K562 (cell line): Measurements from ENCODE around the gene TRDMT1. TPM values are rescaled to one million over a fixed set of nuclear protein-coding genes. Genes with fewer than 3 reads are reported as not detected.

ENCODE experiments used
- ATAC-seq: fragments of 200-7000 bp; cut with Tn5 transposase; 3 replicates; pipeline ENCODE4 v1.9.1; 2020; ENCODE audit warnings: moderate library complexity
- BruUV-seq: library from RNA; stranded (reverse); fragments of 400-500 nt; replicated peaks from 2 replicates; lab custom pipeline; 2021; lab: Mats Ljungman, UMichigan
- CTCF ChIA-PET: fragments of 300-600 bp; formaldehyde crosslinking; extraction: SDS; loops from one replicate; lab custom pipeline; 2021; ENCODE audit warnings: low intra/inter-chr PET ratio; lab: Yijun Ruan, JAX
- POLR2A ChIA-PET: fragments of 300-600, 350-650 bp; sonication (Branson Sonifier 250); formaldehyde crosslinking; extraction: SDS; loops from one replicate; lab custom pipeline; 2021; ENCODE audit warnings: antibody characterized with exemption, inconsistent platforms; lab: Yijun Ruan, JAX
- DNase-seq, 4 experiments: peaks; one replicate each; pipeline versions ENCODE4 v3.0.0 to v3.0.0-alpha.2; 2011 to 2018; ENCODE audit warnings: low spot score in 3 of 4, mixed read lengths in 3 of 4; ENCODE audit errors: extremely low read depth in 1 of 4
- FAIRE-seq: peaks from 2 replicates; lab custom pipeline; 2011; peaks lifted over from hg19 to GRCh38; lab: Jason Lieb, UNC
- H2AFZ ChIP-seq: 2 replicates; pipeline ENCODE4 v1.6.0; 2011; ENCODE audit warnings: low read depth, low read length, control low read depth, inconsistent platforms
- H3K27ac ChIP-seq: fragments of 200-600 bp; 3 replicates; pipeline ENCODE4 v1.8.0; 2011; ENCODE audit warnings: low read depth, mild to moderate bottlenecking, control low read depth, inconsistent platforms, low read length, moderate library complexity, mixed read lengths; ENCODE audit errors: extremely low read depth
- H3K27me3 ChIP-seq, 2 experiments: fragments of 300-600 bp in 1 of 2; 2 replicates in 1 of 2; 3 replicates in 1 of 2; pipeline versions ENCODE4 v1.6.0 to v1.8.0; 2011; ENCODE audit warnings: inconsistent platforms in 2 of 2, low read length in 2 of 2, mild to moderate bottlenecking in 1 of 2, mixed read lengths in 1 of 2, moderate library complexity in 1 of 2; ENCODE audit not compliant: control insufficient read depth in 2 of 2, insufficient read depth in 2 of 2
- H3K36me3 ChIP-seq: fragments of 300-600 bp; 3 replicates; pipeline ENCODE4 v1.8.0; 2011; ENCODE audit warnings: mild to moderate bottlenecking, low read length, inconsistent platforms; ENCODE audit not compliant: control insufficient read depth, insufficient read depth
- H3K4me1 ChIP-seq, 2 experiments: fragments of 200-600 bp in 1 of 2; replicated peaks in 1 of 2; 2 replicates in 1 of 2; 3 replicates in 1 of 2; pipeline versions ENCODE4 v1.5.1 to v1.8.0; 2011; ENCODE audit warnings: inconsistent platforms in 2 of 2, low read length in 2 of 2, mild to moderate bottlenecking in 1 of 2, mixed read lengths in 1 of 2, moderate library complexity in 1 of 2; ENCODE audit not compliant: control insufficient read depth in 2 of 2, insufficient read depth in 2 of 2
- H3K4me2 ChIP-seq: 2 replicates; pipeline ENCODE4 v1.6.1; 2011; ENCODE audit warnings: low read length, control low read depth, inconsistent platforms, mixed read lengths; ENCODE audit not compliant: insufficient read depth
- H3K4me3 ChIP-seq: fragments of 200-600 bp; sonication (generic), shearing (Covaris generic); 2 replicates; pipeline ENCODE4 v1.5.1; 2016; ENCODE audit warnings: control low read depth, inconsistent platforms
- H3K79me2 ChIP-seq: fragments of 200-600 bp; 3 replicates; pipeline ENCODE4 v1.8.0; 2011; ENCODE audit warnings: low read length, inconsistent platforms; ENCODE audit not compliant: control insufficient read depth, insufficient read depth
- H3K9ac ChIP-seq, 2 experiments: 2 replicates each; pipeline versions ENCODE4 v1.6.0 to v1.6.1; 2011; ENCODE audit warnings: low read depth in 2 of 2, low read length in 2 of 2, control low read depth in 1 of 2, inconsistent platforms in 1 of 2, mild to moderate bottlenecking in 1 of 2, mixed read lengths in 1 of 2; ENCODE audit not compliant: insufficient read depth in 1 of 2
- H3K9me1 ChIP-seq: one replicate; pipeline ENCODE4 v1.6.0; 2011; ENCODE audit warnings: inconsistent platforms, mild to moderate bottlenecking, low read length, moderate library complexity; ENCODE audit not compliant: control insufficient read depth, insufficient read depth
- H3K9me3 ChIP-seq: replicated peaks from 2 replicates; pipeline ENCODE4 v1.5.1; 2011; ENCODE audit warnings: low read depth, low read length, inconsistent platforms; ENCODE audit not compliant: control insufficient read depth, insufficient read depth
- H4K20me1 ChIP-seq: replicated peaks from 2 replicates; pipeline ENCODE4 v1.6.1; 2011; ENCODE audit warnings: low read length, inconsistent platforms, mixed read lengths; ENCODE audit not compliant: control insufficient read depth, insufficient read depth
- ARID1B ChIP-seq: fragments of 450-650 bp; IDR thresholded peaks from 2 replicates; pipeline ENCODE4 v1.6.1; 2016; ENCODE audit warnings: antibody characterized with exemption, mild to moderate bottlenecking, inconsistent platforms
- ATF3 ChIP-seq, 2 experiments: fragments of 450-650 bp in 1 of 2; sonication (generic) in 1 of 2; formaldehyde crosslinking in 1 of 2; IDR thresholded peaks in 1 of 2; conservative IDR thresholded peaks in 1 of 2; 2 replicates each; pipeline versions ENCODE4 v1.6.1 to v1.8.1; 2016 to 2023; ENCODE audit warnings: mild to moderate bottlenecking in 2 of 2, moderate library complexity in 2 of 2, inconsistent platforms in 1 of 2, missing genetic modification reagents in 1 of 2
- CBFA2T3 ChIP-seq: fragments of 450-650 bp; IDR thresholded peaks from 2 replicates; pipeline ENCODE4 v1.6.1; 2017
- FOSL1 ChIP-seq: fragments of 200-800 bp; sonication (Bioruptor generic); conservative IDR thresholded peaks from 2 replicates; pipeline ENCODE4 v1.6.1; 2016; ENCODE audit warnings: missing genetic modification characterization, missing compliant biosample characterization
- HIVEP1 ChIP-seq: fragments of 250-450 bp; sonication (Bioruptor Pico); IDR thresholded peaks from 2 replicates; pipeline ENCODE4 v1.4.0; 2020; ENCODE audit warnings: mild to moderate bottlenecking
- JUND ChIP-seq, 2 experiments: IDR thresholded peaks; 2 replicates in 1 of 2; 3 replicates in 1 of 2; pipeline ENCODE4 v1.6.1; 2011; ENCODE audit warnings: borderline replicate concordance in 2 of 2, low read depth in 2 of 2, low read length in 2 of 2, improper control_type of control experiment in 1 of 2, missing biosample characterization in 1 of 2, missing genetic modification characterization in 1 of 2, missing genetic modification reagents in 1 of 2
- KDM1A ChIP-seq, 2 experiments: fragments of 450-650 bp; IDR thresholded peaks; 2 replicates each; pipeline ENCODE4 v1.6.1; 2016; ENCODE audit warnings: mild to moderate bottlenecking in 2 of 2
- RBBP5 ChIP-seq: fragments of 200-600 bp; sonication (generic); IDR thresholded peaks from 2 replicates; pipeline ENCODE4 v1.6.1; 2012; ENCODE audit warnings: borderline replicate concordance, mild to moderate bottlenecking, low read length, control low read depth, inconsistent platforms; ENCODE audit not compliant: insufficient read depth, poor library complexity, severe bottlenecking
- TCF3 ChIP-seq: sonication (generic); formaldehyde crosslinking; IDR thresholded peaks from 2 replicates; pipeline ENCODE4 v1.4.0; 2020; ENCODE audit warnings: mild to moderate bottlenecking, missing genetic modification reagents
- ZNF263 ChIP-seq: sonication (generic); formaldehyde crosslinking; IDR thresholded peaks from 2 replicates; pipeline ENCODE4 v1.8.0; 2022; ENCODE audit warnings: mild to moderate bottlenecking, missing genetic modification reagents, borderline replicate concordance
- ZNF551 ChIP-seq: fragments of 250-450 bp; sonication (Bioruptor Pico); IDR thresholded peaks from 2 replicates; pipeline ENCODE4 v1.5.0; 2021; ENCODE audit warnings: mild to moderate bottlenecking, moderate library complexity
- ZNF655 ChIP-seq: fragments of 250-450 bp; sonication (Bioruptor Pico); IDR thresholded peaks from 2 replicates; pipeline ENCODE4 v1.5.0; 2021
- WGBS: fragments of 100-300 bp; shearing (Covaris generic); methylation state at CpG from one replicate; pipeline ENCODE4 v1.1.6; 2016; ENCODE audit warnings: low coverage, mixed read lengths; ENCODE audit not compliant: insufficient coverage; ENCODE audit errors: missing lambda C conversion rate; 5-methylcytosine and 5-hydroxymethylcytosine counted together
- in situ Hi-C: fragments of 300-500 bp; cut with MboI; formaldehyde crosslinking; loops from 4 replicates; pipeline ENCODE4 v1.15.0; 2018; ENCODE audit warnings: inconsistent platforms, mixed read lengths
- intact Hi-C: fragments of 100-400 bp; cut with micrococcal nuclease; formaldehyde crosslinking; loops from 2 replicates; pipeline ENCODE4 v1.14.2; 2022
- polyA plus RNA-seq, 8 experiments: library from polyadenylated mRNA; depleted of rRNA in 4 of 8; stranded (reverse) in 5 of 8; unstranded in 3 of 8; fragments of >200 nt; fragmentation: Nextera tagmentation in 2 of 8; fragmentation: Illumina TruSeq in 1 of 8; extraction: Ambion mirVana in 2 of 8; extraction: Trizol in 1 of 8; gene quantifications; 2 replicates each; pipeline versions ENCODE4 v1.2.1 to v1.2.3, GENCODE V29; 2011 to 2014; ENCODE audit warnings: inconsistent platforms in 1 of 8, missing spikeins in 1 of 8
- total RNA-seq, 7 experiments: library from RNA; depleted of rRNA in 6 of 7; stranded (reverse); fragments of >200 nt in 6 of 7; fragmentation: Illumina TruSeq in 2 of 7; extraction: Trizol in 2 of 7; gene quantifications; 2 replicates each; pipeline versions ENCODE4 v1.2.1 to v1.2.3, GENCODE V29; 2011 to 2021; ENCODE audit warnings: low replicate concordance in 1 of 7

The TRDMT1 gene
- total and polyA plus RNA-seq, 9 of the 15 experiments (the other 6 are each of a cell fraction or from before 2014, with no cell fraction given), result 5.4 to 12.6 (median 9.3) TPM

- H2AFZ ChIP-seq, result no peak overlapping the region
- TF ChIP-seq CBFA2T3, result 0 out of 2 replicates have a peak, but pooled peaks have one; percentile 11
- no peak for TF ChIP-seq ZNF263 (CRISPR knock-in tag)
- TF ChIP-seq HIVEP1 (CRISPR knock-in tag), result no peak
- peak in 1 of 2 experiments; percentile 44; a peak in 1 of 4 replicates for TF ChIP-seq KDM1A (IDR thresholded peaks at IDR 0.05)
- 0 out of 2 replicates have a peak, but pooled peaks have one; percentile 14 for TF ChIP-seq ARID1B
- TF ChIP-seq TCF3 (CRISPR knock-in tag), result 0 out of 2 replicates have a peak, but pooled peaks have one; percentile 12
- peak; percentile 61; the same call in 1 of the 2 replicates for TF ChIP-seq JUND (IDR thresholded peaks at IDR 0.05; ENCODE audit: borderline replicate concordance, low read depth, low read length)
- peak; percentile 30; the same call in 1 of the 3 replicates for TF ChIP-seq JUND (tag; IDR thresholded peaks at IDR 0.05; ENCODE audit: borderline replicate concordance, low read depth, low read length)
- no peak for TF ChIP-seq ZNF655
- peak; percentile 66 for TF ChIP-seq FOSL1
- no peak for TF ChIP-seq RBBP5
- TF ChIP-seq ZNF551 (CRISPR knock-in tag), result no peak
- TF ChIP-seq ATF3 (IDR thresholded peaks at IDR 0.05), result peak; percentile 63
- TF ChIP-seq ATF3 (CRISPR knock-in tag; conservative IDR thresholded peaks at IDR 0.05), result no peak
- no peak overlapping the region for H3K4me3 ChIP-seq
- H3K4me2 ChIP-seq, result no peak overlapping the region
- ChIA-PET CTCF (interaction anchor here (0.6 to 0.7 kb wide), 2 partner anchors 280 to 1599 kb away, joined by 4 to 6 read pairs; no protein-coding TSS in a partner anchor), POLR2A (interaction anchor here (0.8 to 1.5 kb wide), 5 partner anchors 9 to 249 kb away, joined by 3 to 7 read pairs (median 3); no protein-coding TSS in a partner anchor)
- intact Hi-C loops, result no loop called here
- no peak overlapping the region for H3K27ac ChIP-seq
- H3K79me2 ChIP-seq, result no peaks in the 10 kb centered on the region
- no peaks in the 10 kb centered on the region for H3K36me3 ChIP-seq
- peaks cover 0 to 5% of the 10 kb centered on the region in 2 experiments; a peak in 2 of 5 replicates for H3K27me3 ChIP-seq
- WGBS, result 44% methylated on average over 5 of the region's 5 CpGs
- H3K9me1 ChIP-seq, result no peaks in the 10 kb centered on the region
- in situ Hi-C loops, result no loop called here
- DNase-seq (peak in 1 of 4 experiments; percentile 16), ATAC-seq (no peak), FAIRE-seq (no peak)
- no peaks in the 10 kb centered on the region for H3K9me3 ChIP-seq
- peaks cover 0 to 3% of the 10 kb centered on the region in 2 experiments; a peak in 1 of 5 replicates for H3K4me1 ChIP-seq
- no peak overlapping the region for H3K9ac ChIP-seq
- H4K20me1 ChIP-seq, result no peaks in the 10 kb centered on the region
- BruUV-seq, result no TSS peak
These were observed 78.5 kb downstream of the TRDMT1 start for GRCh38 chr10:17122726-17123661.
